Activated CD4-positive, CD25-positive, alpha-beta regulatory T cell (primary cell): ENCODE results near the gene ARHGEF28.

ENCODE experiments used
- DNase-seq, 4 experiments: peaks; one replicate each; lab custom pipeline; 2025; lab: John Stamatoyannopoulos, UW

The ARHGEF28 gene

GRCh38 chr5:73780302-73781080 is 154.5 kb downstream of the ARHGEF28 start:
- no peak for DNase-seq

GRCh38 chr5:73781107-73781768 is 155.2 kb downstream of the ARHGEF28 start:
- DNase-seq = no peak

- no peak for DNase-seq
Measured at GRCh38 chr5:73783828-73784227, 157.8 kb downstream of the ARHGEF28 start.

GRCh38 chr5:73786043-73786831 is 160.2 kb downstream of the ARHGEF28 start:
- no peak for DNase-seq

- no peak for DNase-seq
Measured at GRCh38 chr5:73789851-73790281, 163.9 kb downstream of the ARHGEF28 start.

DNA sequence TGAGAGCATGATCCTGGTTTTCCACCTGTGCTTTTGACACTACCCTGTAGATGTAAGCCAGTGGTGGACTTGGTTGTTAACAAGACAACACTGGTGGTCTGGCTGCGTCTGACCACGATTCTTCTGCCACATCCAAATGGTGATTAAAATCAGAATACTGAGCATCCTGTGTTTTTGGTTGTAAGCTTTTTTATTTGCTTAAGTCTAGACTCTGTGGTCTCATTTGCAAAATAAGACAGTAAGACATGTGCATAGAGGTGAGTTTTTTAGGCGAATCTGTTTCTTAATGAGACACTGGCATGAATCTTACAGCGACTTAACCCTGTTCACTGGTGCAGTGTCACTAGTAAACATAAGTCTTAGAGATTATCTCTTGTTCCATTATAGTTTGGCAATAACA is 165.4 kb downstream of the ARHGEF28 start:
- DNase-seq = no peak

- peak; percentile 9 to 45 (median 20) for DNase-seq
Measured at GRCh38 chr5:73792687-73793320, 166.8 kb downstream of the ARHGEF28 start.

DNA sequence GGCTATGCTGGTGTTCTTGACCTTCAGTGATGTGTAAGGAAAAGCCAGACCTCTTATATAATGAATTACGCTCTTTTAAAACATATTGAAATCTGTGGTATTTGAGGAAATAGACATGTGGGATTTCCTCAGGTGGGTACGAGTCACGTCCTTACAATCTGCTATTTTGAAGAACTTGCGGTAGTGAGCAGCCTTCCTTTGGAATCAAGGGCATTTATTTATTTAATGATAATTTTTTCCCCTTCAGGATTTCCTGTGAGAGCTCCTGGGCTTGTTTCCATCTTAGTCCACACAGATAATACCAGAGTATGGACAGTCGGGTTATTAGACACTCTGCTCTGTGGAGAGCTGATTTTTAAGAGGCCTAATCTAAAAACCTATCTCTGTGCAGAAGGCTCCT is 167.9 kb downstream of the ARHGEF28 start:
- DNase-seq = no peak

DNA sequence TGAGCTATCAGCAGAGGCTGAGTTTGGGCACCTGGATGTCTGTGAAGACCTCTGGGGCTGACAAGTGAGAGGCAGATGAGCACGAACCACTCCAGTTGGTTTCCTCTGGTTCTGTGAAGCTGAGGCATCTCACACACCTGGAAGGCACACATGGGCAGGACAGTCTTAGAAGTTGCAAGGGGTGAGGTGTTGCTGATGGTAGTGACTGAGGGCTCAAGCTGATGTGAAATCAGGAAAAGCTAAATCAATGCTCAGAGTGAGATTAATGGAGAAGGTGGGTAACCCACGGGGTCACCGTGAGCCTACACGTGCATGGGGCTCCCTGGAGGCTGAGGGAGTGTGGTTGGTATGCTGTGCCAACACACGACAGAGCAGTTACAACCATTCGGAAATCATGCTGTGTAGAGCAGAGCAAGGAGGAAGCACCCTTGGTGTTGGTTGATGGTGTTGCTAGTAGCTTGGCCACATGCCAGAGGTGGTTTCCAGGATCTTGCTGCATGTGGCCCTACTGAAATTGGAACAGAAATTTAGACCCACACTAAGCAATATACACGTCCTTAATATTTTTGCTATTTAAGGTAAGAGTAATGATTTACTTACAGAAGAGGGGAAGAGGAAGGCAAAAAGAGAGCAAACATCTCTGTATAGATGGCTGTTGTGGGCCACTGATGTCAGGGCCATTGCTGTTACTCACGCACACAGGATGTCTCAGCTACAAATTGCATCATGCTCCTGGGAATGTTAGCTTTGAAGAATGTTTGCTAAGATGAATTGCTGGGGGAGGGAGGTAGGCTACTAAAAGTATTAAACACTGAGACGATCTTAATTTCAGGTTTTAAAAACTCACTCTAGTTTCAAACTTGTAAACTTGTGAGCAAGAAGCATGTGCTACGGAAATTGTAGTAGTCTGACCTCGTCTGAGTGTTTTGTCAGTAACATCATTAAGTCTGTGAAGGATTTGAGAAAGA is 170.5 kb downstream of the ARHGEF28 start:
- DNase-seq = no peak

GRCh38 chr5:73797132-73797510 is 171.1 kb downstream of the ARHGEF28 start:
- DNase-seq = no peak

- DNase-seq = no peak
Measured at GRCh38 chr5:73799401-73799972, 173.5 kb downstream of the ARHGEF28 start.

DNA sequence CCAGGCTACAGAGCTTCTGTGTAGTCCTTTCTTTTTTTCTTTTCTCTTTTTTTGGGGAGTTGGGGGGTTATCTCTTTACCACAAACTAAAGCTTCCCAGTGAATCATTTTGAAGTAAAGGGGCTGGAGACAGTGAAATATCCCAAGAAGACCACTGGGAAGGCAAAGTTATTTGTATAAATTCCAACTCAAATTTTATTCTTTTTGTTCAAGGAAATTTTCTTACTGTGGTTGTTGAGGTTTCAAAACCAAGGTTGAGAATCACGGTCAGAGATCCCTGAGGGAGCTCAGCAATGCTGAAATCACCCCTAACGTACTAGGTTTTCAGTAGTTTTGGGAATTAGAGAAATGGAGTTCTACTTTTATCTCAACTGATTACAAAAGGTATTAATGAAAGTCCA is 175.7 kb downstream of the ARHGEF28 start:
- no peak for DNase-seq

DNA sequence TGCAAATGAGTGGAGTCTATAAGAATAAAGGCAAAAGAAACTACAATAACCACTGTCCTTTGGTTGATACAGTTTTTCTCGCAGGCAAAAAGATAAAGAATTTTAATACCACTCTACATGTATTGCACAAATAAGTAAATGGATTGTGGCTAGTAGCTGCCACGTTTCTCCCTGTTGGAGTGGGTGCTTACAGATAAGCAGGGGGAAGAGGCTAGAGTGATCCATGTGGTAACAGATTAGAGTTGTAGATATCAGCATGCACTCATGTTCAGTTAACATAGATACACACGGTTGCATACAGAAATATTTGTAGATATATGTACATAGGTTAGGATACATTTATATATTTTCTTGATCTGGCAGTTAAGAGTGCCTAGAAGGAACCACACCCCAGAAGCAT is 179.5 kb downstream of the ARHGEF28 start:
- DNase-seq = no peak

- DNase-seq = no peak
Measured at GRCh38 chr5:73808911-73809310, 182.9 kb downstream of the ARHGEF28 start.

DNA sequence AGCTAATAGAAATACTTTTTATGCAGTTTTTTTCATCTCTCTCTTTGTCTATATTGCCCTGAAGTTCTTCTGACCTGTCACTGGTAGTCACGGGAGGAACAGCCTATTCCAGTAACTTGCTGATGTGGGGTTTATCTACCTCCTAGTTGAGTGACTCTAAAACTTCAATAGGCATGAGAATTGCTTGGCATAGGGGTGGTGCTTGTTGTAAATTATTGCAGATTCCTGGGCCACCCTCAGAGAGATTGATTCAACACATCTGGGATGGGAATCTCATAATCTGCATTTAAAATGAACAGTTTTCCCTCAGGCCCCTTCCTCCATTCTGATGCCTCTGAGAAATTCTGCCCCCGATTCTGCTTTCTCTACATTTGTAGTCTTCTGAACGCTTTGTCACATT is 184.4 kb downstream of the ARHGEF28 start:
- no peak for DNase-seq

GRCh38 chr5:73812457-73812856 is 186.5 kb downstream of the ARHGEF28 start:
- DNase-seq = no peak

GRCh38 chr5:73812962-73813588 is 187.1 kb downstream of the ARHGEF28 start:
- no peak for DNase-seq

DNA sequence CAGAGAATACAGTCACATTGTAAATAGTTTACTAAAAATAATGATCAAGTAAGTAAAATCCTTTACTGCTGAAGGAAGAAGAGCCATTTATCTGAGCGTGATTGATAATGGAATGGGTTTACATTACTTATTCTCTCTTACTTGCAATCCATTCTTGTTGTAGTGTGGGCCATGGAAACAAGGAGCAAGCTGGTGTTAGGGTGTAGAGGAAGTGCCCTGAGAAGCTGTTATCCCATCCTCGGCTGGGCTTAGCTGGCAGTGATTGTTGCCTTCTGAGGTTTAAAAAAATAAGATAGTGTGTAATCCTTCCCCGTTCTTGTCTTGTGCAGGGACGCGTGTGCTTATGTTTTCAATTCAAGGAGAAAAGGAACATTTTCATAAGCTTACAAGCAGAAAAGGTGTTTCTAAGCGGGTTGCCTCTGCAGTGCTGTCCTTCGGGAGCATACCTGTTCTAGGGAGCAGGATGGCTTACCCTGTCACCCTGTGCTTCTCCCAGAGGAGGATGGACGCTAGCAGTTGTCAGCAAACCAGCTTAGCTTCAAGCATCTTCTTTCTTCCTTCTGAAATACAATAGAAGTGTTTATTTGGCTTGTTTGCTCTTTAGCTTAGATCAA is 188.3 kb downstream of the ARHGEF28 start:
- DNase-seq = no peak

- no peak for DNase-seq
Measured at GRCh38 chr5:73815631-73816030, 189.6 kb downstream of the ARHGEF28 start.
